GM12878 (cell line): ENCODE results near the gene SLC2A4. TPM values are rescaled to one million over a fixed set of nuclear protein-coding genes. Genes with fewer than 3 reads are reported as not detected.

Experiments used
- BCL3 ChIP-seq: IDR thresholded peaks from 2 replicates; pipeline ENCODE4 v1.6.1; 2011; ENCODE audit warnings: borderline replicate concordance, low read depth, mild to moderate bottlenecking, moderate library complexity, low read length; ENCODE audit not compliant: insufficient read depth, poor library complexity, severe bottlenecking
- CEBPZ ChIP-seq: fragments of 150-350 bp; IDR thresholded peaks from 2 replicates; pipeline ENCODE4 v1.6.1; 2016; ENCODE audit warnings: low read depth, low read length
- CHD1 ChIP-seq: IDR thresholded peaks from 2 replicates; pipeline ENCODE4 v1.6.1; 2012; ENCODE audit warnings: low read depth, low read length, improper control_type of control experiment
- CREB1 ChIP-seq: IDR thresholded peaks from 2 replicates; pipeline ENCODE4 v1.6.1; 2012; ENCODE audit warnings: low read depth, mild to moderate bottlenecking, inconsistent platforms
- GATAD2B ChIP-seq: fragments of 450-650 bp; conservative IDR thresholded peaks from 2 replicates; pipeline ENCODE4 v1.6.1; 2017; ENCODE audit warnings: low read depth, mild to moderate bottlenecking, moderate library complexity
- PRDM15 ChIP-seq: fragments of 450-650 bp; formaldehyde crosslinking; IDR thresholded peaks from 2 replicates; pipeline ENCODE4 v1.4.0; 2020; ENCODE audit warnings: mild to moderate bottlenecking, moderate library complexity
- RCOR1 ChIP-seq: conservative IDR thresholded peaks from 2 replicates; pipeline ENCODE4 v1.6.1; 2012; ENCODE audit warnings: low read depth, low read length, improper control_type of control experiment
- USF2 ChIP-seq: IDR thresholded peaks from 2 replicates; pipeline ENCODE4 v1.6.1; 2011; ENCODE audit warnings: low read depth, low read length, improper control_type of control experiment, borderline replicate concordance
- ZNF207 ChIP-seq: fragments of 450-650 bp; IDR thresholded peaks from 2 replicates; pipeline ENCODE4 v1.6.1; 2014; ENCODE audit warnings: antibody characterized with exemption, mild to moderate bottlenecking, borderline replicate concordance
- polyA plus RNA-seq, 11 experiments: library from polyadenylated mRNA; depleted of rRNA in 4 of 11; unstranded in 6 of 11; stranded (reverse) in 5 of 11; fragments of >200 nt; fragmentation: Nextera tagmentation in 4 of 11; fragmentation: Illumina TruSeq in 1 of 11; extraction: Ambion mirVana in 4 of 11; extraction: Trizol in 1 of 11; gene quantifications; 1 replicate in 1 of 11; 2 replicates in 10 of 11; pipeline versions ENCODE4 v1.2.1 to v1.2.3, GENCODE V29; 2011 to 2016; ENCODE audit warnings: inconsistent platforms in 2 of 11, missing spikeins in 2 of 11, low read depth in 1 of 11
- total RNA-seq, 4 experiments: library from RNA; depleted of rRNA in 3 of 4; stranded (reverse); fragments of >200 nt in 3 of 4; fragmentation: Illumina TruSeq in 1 of 4; extraction: Trizol in 1 of 4; gene quantifications; 2 replicates each; pipeline versions ENCODE4 v1.2.1 to v1.2.3, GENCODE V29; 2013 to 2021

Gene SLC2A4
- total and polyA plus RNA-seq, 10 of the 15 experiments (the other 5 are each of a cell fraction or from before 2014, with no cell fraction given), result 0.03 to 0.23 (median 0.04) TPM; not detected in 4

GRCh38 chr17:7236808-7237207, 44.7 kb upstream of the SLC2A4 start (continued):
- TF ChIP-seq PRDM15 (no peak), CEBPZ (no peak), BCL3 (no peak), GATAD2B (no peak), ZNF207 (no peak), USF2 (no peak), CHD1 (no peak), CREB1 (no peak), RCOR1 (no peak)
